Putamen (tissue), 1 donor: ENCODE data around the gene CLEC9A.

ENCODE experiments used
- DNase-seq: peaks from one replicate; pipeline ENCODE4 v3.0.0-alpha.2; 2016; ENCODE audit warnings: low spot score

The CLEC9A gene

DNA sequence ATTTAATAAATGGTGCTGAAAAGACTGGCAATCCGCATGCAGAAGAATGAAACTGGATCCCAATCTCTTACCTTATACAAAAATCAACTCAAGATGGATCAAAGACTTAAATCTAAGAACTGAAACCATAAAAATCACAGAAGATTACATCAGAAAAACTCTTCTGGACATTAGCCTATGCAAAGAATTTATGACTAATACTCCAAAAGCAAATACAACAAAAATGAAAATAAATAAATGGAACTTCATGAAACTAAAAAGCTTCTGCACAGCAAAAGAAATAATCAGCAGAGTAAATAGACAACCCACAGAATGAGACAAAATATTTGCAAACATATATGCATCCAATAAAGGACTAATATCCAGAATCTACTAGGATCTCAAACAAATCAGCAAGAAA, 82.6 kb downstream of the CLEC9A start:
- DNase-seq: no peak

DNA sequence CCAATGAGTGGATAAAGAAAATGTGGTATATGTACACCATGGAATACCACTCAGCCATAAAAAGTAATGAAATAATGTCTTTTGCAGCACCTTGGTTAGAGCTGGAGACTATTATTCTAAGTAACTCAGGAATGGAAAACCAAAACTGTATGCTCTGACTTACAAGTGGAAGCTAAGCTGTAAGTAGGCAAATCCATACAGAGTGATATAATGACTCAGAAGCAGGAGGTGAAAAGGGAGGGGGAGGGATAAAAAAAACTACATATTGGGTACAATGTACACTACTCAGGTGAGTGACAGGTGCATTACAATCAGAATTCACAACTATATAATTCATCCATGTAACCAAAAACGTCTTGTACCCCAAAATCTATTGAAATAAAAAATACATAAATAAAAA, 83.4 kb downstream of the CLEC9A start:
- DNase-seq: no peak

DNA sequence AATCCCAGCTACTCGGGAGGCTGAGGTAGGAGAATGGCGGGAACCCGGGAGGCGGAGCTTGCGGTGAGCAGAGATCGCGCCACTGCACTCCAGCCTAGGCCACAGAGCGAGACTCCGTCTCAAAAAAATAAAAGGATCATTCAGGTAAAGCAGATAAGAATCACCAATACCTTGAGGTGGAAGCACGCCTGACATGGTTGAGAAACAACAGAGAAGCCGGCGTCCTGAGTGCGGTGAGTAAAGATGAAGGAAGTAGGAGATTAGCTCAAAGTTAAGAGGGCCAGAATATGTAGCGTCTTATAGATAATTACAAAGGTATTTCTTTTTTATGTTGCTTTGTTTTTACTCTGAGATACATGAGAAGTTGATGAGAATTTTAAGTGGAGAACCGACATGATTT, 84.8 kb downstream of the CLEC9A start:
- DNase-seq: no peak
